NCI-H1694 (cell line): ENCODE data around the gene HTT.
"Not testable (repeated sequence)": the region's sequence is repeated elsewhere in the genome, so short reads cannot be mapped to it uniquely, and the experiment has no call there.

Source experiments
- DNase-seq: peaks from one replicate; lab custom pipeline; 2025; lab: John Stamatoyannopoulos, UW

HTT gene

DNA sequence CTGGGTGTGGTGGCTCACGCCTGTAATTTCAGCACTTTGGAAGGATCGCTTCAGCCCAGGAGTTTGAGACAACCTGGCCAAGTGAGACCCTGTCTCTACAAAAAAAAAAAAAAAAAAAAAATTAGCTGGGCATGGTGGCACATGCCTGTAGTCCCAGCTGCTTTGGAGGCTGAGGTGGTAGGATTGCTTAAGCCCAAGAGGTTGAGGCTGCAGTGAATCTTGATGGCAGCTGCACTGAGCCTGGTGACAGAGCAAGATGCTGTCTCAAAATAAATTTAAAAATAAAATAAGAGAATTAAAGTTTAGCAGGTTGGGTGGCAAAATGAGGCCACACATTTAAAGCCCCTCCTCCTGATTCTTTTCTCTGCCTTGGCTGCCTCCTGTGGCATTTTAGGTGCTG lies 47.1 kb downstream of the HTT start:
- no peak for DNase-seq

DNA sequence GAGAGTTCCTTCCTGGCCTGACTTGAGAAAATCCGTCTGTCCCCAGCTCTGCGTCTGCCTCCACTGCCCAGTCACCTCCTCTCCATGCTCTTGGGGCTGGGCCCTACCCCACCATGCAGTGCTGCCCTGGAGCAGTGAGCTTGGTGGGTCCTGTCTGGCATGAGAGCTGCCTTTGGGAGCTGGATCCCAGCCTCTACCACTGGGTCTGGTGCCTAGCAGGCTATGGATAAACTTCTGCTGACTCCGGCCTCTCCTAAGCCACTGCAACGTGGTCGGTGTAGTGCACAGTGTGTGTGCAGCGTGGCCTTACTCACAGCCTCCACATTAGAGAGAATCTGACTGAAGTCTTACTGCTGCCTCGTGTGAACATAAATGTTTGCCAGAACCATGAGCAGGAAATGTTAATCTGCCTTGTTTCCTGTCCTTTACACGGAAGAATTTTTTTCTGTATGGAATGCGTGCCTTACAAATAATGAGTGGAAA lies 47.6 kb downstream of the HTT start:
- no peak for DNase-seq

DNA sequence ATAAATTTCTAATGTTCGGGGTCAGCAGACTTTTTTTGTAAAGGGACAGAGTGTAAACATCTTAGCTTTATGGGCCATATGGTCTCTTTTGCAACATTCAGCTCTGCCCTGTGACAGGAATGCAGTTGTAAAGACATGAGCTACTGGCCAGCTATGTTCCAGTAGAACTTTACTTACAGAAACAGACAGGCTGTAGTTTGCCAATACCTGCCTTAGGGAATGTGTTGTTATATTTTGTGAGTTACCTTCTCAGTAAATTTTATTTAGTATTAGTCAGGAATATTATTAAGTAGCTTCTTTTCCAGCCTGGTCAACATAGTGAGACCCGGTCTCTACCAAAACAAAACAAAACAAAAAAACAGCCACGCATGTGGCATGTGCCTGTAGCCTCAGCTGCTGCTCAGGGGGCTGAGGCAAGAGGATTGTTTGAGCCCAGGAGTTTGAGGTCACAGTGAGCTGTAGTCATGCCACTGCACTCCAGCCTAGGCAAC lies 48.7 kb downstream of the HTT start:
- no peak for DNase-seq

DNA sequence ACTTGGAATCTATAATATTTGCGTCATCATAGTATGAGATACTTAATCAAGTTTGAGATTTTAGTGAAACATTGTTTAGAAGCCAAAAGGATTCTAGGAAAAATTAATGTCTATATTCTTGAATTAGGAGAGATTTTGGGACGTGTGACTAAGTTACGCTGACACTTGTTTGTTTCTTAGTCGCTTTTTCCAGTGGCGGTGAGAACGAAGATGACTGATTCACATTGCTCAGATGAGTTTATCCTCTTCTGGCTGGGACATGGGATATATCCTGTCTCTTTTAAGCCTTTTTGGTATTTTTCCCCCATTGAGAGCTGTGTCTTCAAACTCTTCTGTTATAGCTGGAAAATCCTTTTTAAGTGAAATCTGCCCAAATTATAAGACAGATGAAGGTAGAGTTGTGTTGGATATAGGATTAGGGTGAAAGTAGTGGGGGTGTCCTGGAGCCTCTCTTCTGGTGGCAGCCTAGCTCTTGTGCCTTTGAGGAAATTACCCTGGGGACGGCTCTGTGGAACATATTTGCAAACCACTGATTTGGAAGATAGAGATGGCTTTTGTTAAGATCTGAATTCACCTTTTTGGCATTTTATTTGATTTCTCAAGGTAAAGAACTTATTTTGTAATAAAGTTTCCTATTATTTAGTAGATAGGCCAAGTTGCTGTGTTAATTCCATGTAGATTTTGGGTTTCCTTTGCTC lies 49.7 kb downstream of the HTT start:
- DNase-seq: no peak

DNA sequence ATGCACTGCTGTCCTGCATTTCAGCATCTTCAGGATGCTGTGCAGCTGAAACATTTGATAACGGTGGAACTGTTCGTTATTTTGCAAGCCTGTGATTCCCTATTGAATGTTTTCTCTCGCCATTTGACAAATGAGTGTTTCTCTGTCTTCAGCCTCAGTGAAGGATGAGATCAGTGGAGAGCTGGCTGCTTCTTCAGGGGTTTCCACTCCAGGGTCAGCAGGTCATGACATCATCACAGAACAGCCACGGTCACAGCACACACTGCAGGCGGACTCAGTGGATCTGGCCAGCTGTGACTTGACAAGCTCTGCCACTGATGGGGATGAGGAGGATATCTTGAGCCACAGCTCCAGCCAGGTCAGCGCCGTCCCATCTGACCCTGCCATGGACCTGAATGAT lies 52.6 kb downstream of the HTT start:
- no peak for DNase-seq

DNA sequence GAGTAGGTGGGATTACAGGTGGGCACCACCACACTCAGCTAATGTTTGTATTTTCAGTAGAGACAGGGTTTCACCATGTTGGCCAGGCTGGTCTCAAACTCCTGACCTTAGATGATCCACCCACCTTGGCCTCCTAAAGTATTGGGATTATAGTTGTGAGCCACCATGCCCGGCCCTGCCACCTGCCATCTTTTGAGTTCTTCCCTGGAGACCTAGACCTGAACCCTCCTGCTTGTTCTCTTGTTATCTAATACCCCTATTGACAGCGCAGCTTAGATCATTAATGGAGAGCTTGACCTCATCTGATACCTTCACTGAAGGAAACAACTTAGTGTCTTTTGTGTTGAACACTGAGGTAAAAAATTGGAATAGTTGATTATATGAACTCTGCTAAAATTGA lies 53.6 kb downstream of the HTT start:
- DNase-seq: no peak

DNA sequence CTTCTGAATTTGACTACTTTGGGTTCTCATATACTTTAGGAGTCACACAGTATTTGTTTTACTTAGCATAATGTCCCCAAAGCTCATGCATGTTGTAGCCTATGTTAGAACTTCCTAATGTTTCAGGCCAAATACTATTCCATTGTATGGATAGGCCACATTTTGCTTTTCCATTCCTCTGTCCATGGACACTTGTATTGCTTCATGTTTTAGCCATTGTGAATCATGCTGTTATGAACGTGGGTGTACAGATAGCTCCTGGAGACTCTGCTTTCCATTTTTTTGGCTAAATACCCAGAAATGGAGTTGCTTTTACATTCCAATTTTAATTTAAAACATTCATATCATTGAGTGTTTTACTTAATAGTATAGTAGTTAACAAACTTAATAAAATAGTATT lies 54.5 kb downstream of the HTT start:
- no peak for DNase-seq

- DNase-seq: no peak
Observed at GRCh38 chr4:3130201-3130600, 55.7 kb downstream of the HTT start.

- no peak for DNase-seq
Observed at GRCh38 chr4:3130826-3131225, 56.3 kb downstream of the HTT start.

GRCh38 chr4:3134201-3134600 lies 59.7 kb downstream of the HTT start:
- DNase-seq: no peak

GRCh38 chr4:3135155-3136011 lies 60.9 kb downstream of the HTT start:
- DNase-seq: no peak

- DNase-seq: no peak
Observed at GRCh38 chr4:3136454-3136853, 62.0 kb downstream of the HTT start.

DNA sequence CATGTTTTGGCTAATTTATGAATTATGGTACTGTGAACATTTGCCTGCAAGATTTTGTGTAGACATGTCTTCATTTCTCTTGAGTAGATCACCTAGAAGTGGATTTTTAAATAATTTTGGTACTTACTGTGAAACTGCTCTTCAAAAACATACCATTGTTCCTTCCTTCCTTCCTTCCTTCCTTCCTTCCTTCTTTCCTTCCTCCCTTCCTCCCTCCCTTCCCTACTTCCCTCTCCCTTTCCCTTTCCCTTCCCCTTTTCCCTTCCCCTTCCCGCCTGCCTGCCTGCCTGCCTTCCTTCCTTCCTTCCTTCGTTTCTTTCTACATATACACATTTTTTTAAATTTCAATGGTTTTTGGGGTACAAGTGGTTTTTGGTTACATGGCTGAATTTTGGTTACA lies 63.4 kb downstream of the HTT start:
- DNase-seq: no peak

DNA sequence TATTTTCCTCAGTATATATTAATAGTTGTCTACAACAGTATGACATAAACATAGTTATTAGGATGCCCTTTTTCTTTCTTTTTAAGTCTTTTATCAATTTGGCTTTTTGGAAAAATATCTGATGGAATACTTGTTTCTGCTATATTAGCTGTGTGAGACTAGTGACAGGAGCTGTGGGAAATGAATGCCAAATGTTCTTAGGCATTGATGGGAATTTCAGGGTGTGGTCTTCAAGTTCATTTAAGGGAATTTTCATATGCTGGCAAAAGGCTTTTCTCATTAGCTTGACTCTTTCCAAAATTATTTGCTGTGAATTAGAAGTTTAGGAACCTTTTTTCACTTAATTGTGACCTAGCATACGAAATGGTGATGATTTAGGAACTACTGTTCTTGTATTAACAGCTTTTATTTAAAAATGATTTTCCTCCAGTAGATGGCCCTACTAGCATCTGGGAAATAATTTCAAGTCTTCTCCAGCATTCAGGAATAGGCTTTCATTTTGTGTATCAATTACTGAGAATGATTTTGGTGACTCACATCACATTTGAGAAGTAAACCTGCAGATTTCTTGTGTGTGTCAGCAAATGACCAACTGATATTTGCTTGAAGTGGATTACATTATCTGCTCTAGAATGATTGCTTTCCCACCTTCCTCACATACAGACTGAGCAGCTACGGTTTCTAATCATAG lies 70.9 kb downstream of the HTT start:
- DNase-seq: no peak

DNA sequence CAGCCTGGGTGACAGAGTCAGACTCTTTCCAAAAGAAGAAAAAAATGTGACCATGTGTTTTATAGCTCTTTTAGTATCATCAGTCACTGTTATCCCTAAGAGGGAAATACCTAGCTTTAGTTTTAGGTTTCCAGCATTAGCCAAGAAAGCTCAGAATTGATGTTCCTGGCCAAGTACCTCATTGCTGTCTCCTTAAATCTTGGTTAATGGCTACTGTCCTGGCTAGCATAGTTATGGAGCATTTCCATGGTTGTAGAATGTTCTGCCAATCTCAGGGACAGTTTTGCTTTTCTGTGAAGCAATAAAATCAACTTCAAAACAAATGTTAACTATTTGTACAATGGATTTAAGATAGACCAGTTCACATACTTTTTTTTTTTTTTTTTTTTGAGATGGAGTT lies 74.4 kb downstream of the HTT start:
- no peak for DNase-seq

GRCh38 chr4:3151238-3151637 lies 76.8 kb downstream of the HTT start:
- not testable (repeated sequence) for DNase-seq

DNA sequence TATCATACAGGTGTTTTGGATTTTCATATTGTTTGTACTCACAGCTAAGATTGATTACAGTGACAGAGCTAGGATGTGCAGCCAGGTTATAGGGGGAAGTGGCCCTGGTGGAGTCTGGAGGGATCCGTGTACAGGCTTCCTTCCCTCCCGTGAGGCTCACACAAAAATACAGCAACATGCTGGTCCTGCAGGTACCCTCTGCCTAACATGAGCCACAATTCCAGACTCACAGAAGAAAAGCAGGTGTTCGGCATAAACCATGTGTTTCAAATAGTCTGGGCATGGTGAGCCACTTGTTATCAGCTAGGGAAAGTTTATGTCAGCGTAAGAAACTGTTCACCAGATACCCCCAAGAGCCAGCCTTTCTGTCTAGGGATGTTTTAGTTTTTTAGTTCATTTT lies 82.9 kb downstream of the HTT start:
- DNase-seq: no peak

GRCh38 chr4:3158841-3159240 lies 84.4 kb downstream of the HTT start:
- DNase-seq: no peak

- DNase-seq: no peak
Observed at GRCh38 chr4:3160438-3160837, 86.0 kb downstream of the HTT start.

- DNase-seq: not testable (repeated sequence)
Observed at GRCh38 chr4:3161044-3161443, 86.6 kb downstream of the HTT start.

DNA sequence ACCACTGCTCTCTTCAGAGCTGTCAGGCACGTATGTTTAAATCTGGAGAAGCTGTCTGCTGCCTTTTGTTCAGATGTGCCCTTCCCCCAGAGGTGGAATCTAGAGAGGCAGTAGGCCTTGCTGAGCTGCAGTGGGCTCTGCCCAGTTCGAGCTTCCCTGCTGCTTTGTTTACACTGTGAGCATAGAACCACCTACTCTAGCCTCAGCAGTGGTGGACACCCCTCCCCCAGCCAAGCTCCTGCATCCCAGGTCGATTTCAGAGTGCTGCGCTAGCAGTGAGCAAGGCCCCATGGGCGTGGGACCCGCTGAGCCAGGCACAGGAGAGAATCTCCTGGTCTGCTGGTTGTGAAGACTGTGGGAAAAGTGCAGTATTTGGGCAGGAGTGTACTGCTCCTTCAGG lies 92.0 kb downstream of the HTT start:
- not testable (repeated sequence) for DNase-seq

DNA sequence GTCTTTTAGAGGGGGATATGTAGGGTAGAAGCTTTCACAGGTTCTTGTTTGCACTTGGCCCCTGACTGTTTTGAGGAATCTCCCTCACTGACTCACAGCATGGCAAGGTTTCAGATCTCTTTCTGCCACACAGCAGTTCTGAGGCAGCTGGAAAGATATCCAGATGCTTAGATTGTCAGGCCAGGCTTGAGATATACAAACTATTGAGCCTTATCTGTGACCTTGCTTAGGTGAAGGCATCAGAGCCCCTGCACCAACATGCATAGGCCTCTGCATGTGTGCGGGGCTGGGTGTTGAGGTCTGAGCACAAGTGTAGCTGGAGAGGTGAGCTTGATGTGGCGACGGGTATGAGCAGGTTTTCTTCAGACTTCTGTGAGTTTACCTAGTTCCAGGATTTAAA lies 93.5 kb downstream of the HTT start:
- DNase-seq: no peak
